SK-N-DZ (cell line): ENCODE results near the gene INCA1. TPM values are rescaled to one million over a fixed set of nuclear protein-coding genes. Genes with fewer than 3 reads are reported as not detected.
"Not testable (repeated sequence)": the region's sequence is repeated elsewhere in the genome, so short reads cannot be mapped to it uniquely, and the experiment has no call there.

Source experiments
- DNase-seq: peaks from one replicate; pipeline ENCODE4 v3.0.0-alpha.2; 2015; ENCODE audit warnings: low spot score
- polyA plus RNA-seq, 2 experiments: library from polyadenylated mRNA; depleted of rRNA; stranded (reverse); fragments of >200 nt; gene quantifications; 2 replicates each; pipeline ENCODE4 v1.2.3, GENCODE V29; 2014

INCA1 gene
- not detected in 2 replicates for polyA plus RNA-seq (2014; cell fraction: cytosol; rRNA removed)
- not detected in 2 replicates for polyA plus RNA-seq (2014; cell fraction: nucleus; rRNA removed)

DNA sequence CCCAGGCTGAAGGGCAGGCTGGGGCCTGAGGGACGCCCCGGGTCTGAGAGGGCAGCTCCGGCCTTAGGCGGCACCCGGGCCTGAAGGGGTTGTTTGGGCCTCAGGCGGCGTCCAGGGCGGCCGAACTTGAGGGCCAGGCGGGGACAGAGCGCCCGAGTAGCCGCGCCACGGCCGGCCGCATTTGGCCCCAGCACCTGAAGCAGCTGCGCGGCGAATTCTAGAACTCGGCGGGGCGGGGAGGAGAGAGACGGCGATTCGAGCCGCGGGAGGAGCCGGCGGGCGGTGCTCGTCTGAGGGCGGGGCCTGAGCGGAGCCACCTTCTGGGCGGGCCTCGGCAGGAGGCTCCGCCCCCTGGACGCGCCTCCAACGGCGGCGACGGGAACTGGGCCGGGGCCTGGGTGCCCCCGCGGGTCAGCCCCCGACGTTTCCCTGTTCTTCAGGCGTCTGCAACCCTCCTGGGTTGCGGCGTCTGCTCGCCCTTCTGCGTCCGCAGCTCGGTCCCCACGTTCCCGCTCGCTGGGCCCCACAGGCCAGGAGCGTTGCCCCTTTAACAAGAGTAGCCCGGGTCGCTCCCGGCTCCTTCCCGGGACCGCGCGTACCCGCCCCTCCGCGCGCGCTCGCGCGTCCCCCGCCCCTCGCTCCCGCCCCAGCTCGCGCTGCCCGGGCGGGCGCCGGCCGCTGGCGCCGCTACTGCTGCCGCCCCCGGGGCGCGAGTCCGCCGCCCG is at the start of gene INCA1, which contains the start of gene KIF1C:
Gene INCA1 (minus strand): TSS at position 221 of the 725 bp plus-strand sequence. CDS start 3,085 bp downstream, outside the sequence.
Gene KIF1C (plus strand): TSS at position 649 of the 725 bp plus-strand sequence. CDS start 2,297 bp downstream, outside the sequence.
- peak; percentile 91 for DNase-seq

GRCh38 chr17:5045496-5045895 is 48.2 kb upstream of the INCA1 start:
- no peak for DNase-seq

- no peak for DNase-seq
Measured at GRCh38 chr17:5044630-5045029, 47.3 kb upstream of the INCA1 start.

DNA sequence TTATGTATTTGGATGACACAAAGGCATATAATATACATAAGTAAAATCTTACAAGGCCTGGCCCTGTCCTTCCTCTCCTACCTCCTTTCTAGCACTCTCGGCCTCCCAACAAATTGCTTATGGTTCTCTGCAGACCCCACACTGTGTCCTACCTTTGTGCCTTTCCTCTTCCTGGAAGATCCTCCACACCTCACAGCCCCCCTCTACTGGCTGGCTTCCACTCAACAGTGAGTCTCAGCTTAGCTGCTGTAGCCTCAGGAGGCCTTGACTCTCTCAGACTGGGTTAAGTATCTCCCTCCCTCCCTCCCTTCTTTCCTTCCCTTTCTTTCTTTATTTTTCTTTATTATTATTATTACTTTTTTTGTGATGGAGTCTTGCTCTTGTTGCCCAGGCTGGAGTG is 46.2 kb upstream of the INCA1 start:
- no peak for DNase-seq

DNA sequence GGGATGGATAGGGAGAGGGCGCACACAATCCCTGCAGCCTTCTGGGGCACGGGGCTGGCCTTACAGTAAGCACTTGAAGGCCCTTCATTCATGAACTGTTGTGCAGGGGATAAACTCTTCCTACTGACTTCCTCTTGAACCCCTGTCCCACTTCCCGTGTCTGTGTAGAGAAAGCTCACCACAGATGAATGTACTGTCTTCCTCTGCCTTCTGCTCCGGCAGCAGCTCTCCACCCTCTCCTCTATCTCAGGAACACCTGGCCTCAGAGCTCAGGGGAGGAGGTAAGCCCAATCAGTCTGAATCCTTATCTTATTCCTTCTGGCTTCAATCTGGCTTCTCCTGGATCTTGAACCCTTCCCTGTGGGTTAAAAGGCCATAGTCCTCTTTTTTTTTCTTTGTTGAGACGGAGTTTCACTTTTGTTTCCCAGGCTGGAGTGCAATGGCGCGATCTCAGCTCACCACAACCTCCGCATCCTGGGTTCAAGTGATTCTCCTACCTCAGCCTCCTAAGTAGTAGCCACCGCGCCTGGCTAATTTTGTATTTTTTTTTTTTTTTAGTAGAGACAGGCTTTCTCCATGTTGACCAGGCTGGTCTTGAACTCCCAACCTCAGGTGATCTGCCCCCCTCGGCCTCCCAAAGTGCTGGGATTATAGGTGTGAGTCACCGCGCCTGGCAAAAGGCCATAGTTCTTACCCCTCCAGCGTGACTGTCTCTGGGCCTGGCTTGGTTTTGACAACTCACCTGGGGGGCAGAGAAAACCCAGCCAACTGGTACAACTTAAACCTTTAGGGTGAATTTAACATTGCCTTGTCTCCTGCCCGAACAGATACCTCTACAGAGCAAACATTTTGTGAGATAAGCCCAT is 45.1 kb upstream of the INCA1 start:
- no peak for DNase-seq

- no peak for DNase-seq
Measured at GRCh38 chr17:5035315-5035714, 38.0 kb upstream of the INCA1 start, which contains the start of gene SLC52A1. SLC52A1 (minus strand) TSS chr17:5035426; CDS start chr17:5034606, 820 bp downstream.

- DNase-seq: no peak
Measured at GRCh38 chr17:5034651-5035050, 37.3 kb upstream of the INCA1 start.

DNA sequence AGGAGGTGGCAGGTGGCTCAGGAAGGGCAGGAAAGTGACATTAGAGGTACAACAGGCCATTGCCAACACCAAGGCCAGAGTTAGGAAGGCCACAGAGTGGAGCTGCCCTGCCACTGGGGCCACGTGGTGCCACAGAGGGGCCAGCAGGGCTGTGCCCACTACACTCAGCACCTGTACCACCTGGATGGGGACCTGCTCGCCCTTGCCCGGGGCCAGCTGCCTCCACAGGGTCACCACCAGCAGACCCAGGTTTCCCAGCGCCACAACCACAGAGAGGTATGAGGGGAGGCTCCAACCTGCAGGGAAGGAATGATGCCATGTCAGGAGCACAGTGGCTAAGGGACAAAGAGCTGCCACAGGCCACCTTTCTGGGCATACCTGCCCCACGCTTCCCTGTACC is 36.7 kb upstream of the INCA1 start:
- DNase-seq: no peak

DNA sequence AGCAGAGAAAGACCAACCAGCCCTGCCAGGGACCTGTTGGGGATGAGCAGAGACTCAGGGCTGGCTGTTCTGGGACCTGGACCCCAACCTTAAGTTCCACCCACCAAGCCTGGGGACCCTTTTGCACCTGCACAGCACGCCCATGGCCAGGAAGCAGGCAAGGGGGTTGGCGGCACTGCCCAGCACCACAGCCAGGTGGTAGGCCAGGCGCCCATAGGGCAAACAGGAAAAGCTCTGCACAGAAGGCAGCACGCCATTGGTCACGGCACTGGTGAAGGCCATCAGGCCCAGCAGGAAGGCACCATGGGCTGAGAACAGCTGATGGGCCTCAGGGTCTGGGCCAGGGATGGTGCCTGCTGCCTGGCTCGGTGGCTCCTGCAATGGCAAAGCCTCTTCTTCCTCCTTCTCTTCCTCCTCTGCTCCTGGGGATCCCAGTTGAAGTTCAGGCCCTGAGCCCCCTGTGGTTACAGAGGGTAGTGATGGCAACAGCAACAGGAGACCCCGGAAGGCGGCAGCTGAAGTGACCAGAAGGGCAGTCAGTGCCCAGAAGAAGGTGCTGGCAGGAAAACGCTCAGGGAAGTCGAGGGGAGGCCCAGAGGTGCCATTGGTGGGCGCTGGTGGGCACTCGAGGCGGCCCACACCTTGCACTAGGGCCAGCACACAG is 36.2 kb upstream of the INCA1 start:
- no peak for DNase-seq

DNA sequence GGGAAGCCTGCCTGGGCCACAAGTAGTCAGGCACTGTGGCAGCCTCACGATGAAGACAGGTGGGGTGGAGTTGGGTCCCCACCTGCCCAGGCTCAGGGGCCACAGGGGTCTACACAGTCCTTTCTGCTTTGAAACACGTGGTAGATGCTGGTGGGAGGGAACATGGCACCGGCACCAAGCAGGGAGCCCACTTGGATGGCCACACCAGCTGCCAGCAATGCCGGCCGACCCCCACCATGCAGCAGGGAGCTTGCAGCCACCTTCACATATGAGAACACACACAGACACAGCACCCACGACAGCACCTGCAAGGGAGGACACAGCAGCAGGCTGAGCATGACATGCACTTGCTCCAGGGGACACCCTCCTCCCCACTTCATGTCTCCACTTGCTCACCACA is 35.5 kb upstream of the INCA1 start:
- no peak for DNase-seq

DNA sequence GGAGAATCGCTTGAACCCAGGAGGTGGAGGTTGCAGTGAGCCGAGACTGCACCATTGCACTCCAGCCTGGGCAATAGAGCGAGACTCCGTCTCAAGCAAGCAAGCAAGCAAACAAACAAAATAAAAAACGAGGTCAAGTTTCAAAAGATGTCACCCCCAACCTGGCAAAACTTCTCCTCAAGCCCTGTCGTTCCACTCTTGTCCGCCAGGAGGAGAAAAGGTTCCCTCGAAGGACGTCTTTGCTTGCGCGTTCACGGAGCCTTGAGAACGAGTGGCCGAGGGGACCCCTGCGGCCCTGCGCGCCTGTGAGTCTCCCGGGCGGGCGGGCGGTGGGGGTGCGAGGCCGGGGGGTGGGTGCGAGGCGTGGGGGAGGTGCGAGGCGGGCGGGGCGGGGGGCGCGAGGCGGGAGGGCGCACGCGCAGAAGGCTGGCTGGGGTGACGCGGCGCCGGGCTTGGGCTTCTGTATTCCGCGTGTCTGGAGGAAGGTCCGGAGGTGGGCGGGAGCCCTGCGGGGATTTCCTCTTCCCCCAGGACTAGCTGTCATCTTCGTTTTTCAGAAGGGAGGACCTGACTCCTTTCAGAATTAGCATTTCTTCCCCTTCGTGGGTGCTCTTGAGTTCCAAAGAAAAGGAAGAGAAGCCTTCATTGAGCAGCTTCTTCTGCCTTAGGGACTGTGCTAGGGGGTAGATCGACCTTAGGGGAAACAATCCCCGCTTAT is 34.2 kb upstream of the INCA1 start:
- peak; percentile 91 for DNase-seq

DNA sequence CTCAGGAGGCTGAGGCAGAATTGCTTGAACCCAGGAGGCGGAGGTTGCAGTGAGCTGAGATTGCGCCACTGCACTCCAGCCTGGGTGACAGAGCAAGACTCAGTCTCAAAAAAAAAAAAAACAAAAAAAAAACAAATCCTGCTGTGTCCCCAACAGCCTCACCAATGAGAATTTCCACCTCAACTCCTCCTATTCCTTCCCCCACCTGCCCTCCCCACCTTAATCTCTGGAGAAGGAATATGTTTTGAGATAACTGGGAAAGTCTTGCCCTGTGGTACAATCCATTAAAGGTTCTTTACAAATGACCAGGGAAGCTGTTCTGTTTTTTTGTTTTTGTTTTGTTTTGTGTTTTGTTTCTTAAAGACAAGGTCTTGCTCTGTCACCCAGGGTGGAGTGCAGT is 32.8 kb upstream of the INCA1 start:
- DNase-seq: not testable (repeated sequence)

DNA sequence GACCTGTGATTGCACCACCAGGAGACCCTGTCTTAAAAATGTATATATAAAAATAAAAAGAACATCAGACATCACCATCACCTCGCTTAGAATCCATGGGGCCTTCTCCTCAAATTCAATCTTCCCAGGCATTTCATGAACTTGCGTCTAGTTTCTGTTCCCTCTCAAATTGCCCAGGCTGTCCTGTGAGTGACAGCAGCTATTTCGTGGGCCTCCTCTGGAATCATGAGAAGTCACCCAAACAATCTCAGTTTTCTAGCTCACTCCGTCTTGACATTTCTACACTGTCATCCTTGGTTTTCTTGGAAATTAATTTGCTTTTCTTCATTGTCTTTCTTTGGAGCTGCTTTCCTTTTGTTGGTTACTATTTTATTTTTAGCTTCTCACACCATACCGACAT is 30.6 kb upstream of the INCA1 start:
- DNase-seq: no peak

GRCh38 chr17:5027299-5027698 is 30.0 kb upstream of the INCA1 start:
- DNase-seq: no peak

- no peak for DNase-seq
Measured at GRCh38 chr17:5024604-5025003, 27.3 kb upstream of the INCA1 start.

DNA sequence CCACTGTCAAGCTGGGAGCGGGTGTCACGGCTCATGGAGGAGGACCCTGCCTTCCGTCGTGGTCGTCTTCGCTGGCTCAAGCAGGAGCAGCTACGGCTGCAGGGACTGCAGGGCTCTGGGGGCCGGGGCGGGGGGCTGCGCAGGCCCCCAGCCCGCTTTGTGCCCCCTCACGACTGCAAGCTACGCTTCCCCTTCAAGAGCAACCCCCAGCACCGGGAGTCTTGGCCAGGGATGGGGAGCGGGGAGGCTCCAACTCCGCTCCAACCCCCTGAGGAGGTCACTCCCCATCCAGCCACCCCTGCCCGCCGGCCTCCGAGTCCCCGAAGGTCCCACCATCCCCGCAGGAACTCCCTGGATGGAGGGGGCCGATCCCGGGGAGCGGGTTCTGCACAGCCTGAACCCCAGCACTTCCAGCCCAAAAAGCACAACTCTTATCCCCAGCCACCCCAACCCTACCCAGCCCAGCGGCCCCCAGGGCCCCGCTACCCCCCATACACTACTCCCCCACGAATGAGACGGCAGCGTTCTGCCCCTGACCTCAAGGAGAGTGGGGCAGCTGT is 26.3 kb upstream of the INCA1 start:
- DNase-seq: no peak

DNA sequence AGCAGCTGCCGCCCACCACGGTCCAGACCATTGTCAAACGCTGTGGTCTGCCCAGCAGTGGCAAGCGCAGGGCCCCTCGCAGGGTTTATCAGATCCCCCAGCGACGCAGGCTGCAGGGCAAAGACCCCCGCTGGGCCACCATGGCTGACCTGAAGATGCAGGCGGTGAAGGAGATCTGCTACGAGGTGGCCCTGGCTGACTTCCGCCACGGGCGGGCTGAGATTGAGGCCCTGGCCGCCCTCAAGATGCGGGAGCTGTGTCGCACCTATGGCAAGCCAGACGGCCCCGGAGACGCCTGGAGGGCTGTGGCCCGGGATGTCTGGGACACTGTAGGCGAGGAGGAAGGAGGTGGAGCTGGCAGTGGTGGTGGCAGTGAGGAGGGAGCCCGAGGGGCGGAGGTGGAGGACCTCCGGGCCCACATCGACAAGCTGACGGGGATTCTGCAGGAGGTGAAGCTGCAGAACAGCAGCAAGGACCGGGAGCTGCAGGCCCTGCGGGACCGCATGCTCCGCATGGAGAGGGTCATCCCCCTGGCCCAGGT is 24.9 kb upstream of the INCA1 start:
- no peak for DNase-seq

GRCh38 chr17:5020502-5021023 is 23.2 kb upstream of the INCA1 start:
- no peak for DNase-seq

DNA sequence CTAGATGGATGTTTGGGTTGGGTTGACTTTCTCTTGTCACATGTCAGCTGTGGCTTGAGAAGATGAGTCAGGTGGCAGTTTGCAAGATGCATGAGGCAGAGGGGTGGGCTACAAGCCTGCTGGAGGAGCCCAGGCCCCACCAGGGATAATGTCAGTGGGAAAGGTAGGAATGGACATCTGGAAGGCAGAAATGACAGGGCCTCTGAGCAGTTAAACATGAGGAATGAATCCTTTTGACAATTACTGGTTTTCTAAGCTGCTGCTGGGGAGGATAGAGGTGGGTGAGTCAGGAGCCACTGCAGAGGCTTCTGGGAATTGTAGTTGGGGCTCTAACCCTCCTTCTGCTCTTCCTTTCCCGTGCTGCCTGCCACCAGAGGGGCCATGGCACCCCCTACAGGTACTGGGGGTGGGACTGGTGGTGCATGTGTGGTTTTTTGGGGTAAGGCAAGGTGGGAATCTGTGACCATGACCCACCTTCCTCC is 22.2 kb upstream of the INCA1 start:
- DNase-seq: no peak

GRCh38 chr17:5014357-5014756 is 17.0 kb upstream of the INCA1 start:
- DNase-seq: no peak
